H1 (cell line): ENCODE data around the gene TMUB1. TPM values are rescaled to one million over a fixed set of nuclear protein-coding genes. Genes with fewer than 3 reads are reported as not detected.

Experiments used
- BACH1 ChIP-seq: IDR thresholded peaks from 2 replicates; pipeline ENCODE4 v1.6.1; 2012; ENCODE audit warnings: low read length, improper control_type of control experiment
- BRCA1 ChIP-seq: IDR thresholded peaks from 2 replicates; pipeline ENCODE4 v1.6.1; 2012; ENCODE audit warnings: low read depth, low read length, improper control_type of control experiment
- EP300 ChIP-seq, 2 experiments: IDR thresholded peaks; 1 replicate in 1 of 2; 2 replicates in 1 of 2; pipeline ENCODE4 v1.6.1; 2011 to 2012; ENCODE audit warnings: low read depth in 2 of 2, low read length in 2 of 2, mild to moderate bottlenecking in 2 of 2, borderline replicate concordance in 1 of 2, inconsistent platforms in 1 of 2, moderate library complexity in 1 of 2
- FOSL1 ChIP-seq: IDR thresholded peaks from 2 replicates; pipeline ENCODE4 v1.6.1; 2011; ENCODE audit warnings: mild to moderate bottlenecking, low read depth, low read length, moderate library complexity; ENCODE audit not compliant: insufficient read depth
- GTF2F1 ChIP-seq: IDR thresholded peaks from 2 replicates; pipeline ENCODE4 v1.6.1; 2012; ENCODE audit warnings: low read depth, low read length, improper control_type of control experiment, borderline replicate concordance
- KDM1A ChIP-seq: fragments of 200-600, 300-600 bp; sonication (generic); IDR thresholded peaks from 2 replicates; pipeline ENCODE4 v1.7.1; 2016; ENCODE audit warnings: mild to moderate bottlenecking, low read length, borderline replicate concordance
- KDM5A ChIP-seq: fragments of 200-600 bp; IDR thresholded peaks from 2 replicates; pipeline ENCODE4 v1.7.1; 2012; ENCODE audit warnings: mild to moderate bottlenecking, low read length, inconsistent platforms, mixed read lengths
- MAFK ChIP-seq: IDR thresholded peaks from 2 replicates; pipeline ENCODE4 v1.6.1; 2012; ENCODE audit warnings: low read depth, mild to moderate bottlenecking, improper control_type of control experiment, low read length
- POLR2A ChIP-seq, 2 experiments: IDR thresholded peaks; 1 replicate in 1 of 2; 2 replicates in 1 of 2; pipeline ENCODE4 v1.6.1; 2011; ENCODE audit warnings: low read depth in 2 of 2, low read length in 2 of 2, mild to moderate bottlenecking in 2 of 2; ENCODE audit errors: control extremely low read depth in 1 of 2
- RAD21 ChIP-seq, 2 experiments: IDR thresholded peaks in 1 of 2; conservative IDR thresholded peaks in 1 of 2; 2 replicates each; pipeline ENCODE4 v1.6.1; 2011; ENCODE audit warnings: low read depth in 2 of 2, low read length in 2 of 2, improper control_type of control experiment in 1 of 2, inconsistent platforms in 1 of 2, mild to moderate bottlenecking in 1 of 2, moderate library complexity in 1 of 2
- RFX5 ChIP-seq: IDR thresholded peaks from 2 replicates; pipeline ENCODE4 v1.6.1; 2011; ENCODE audit warnings: low read depth, low read length, improper control_type of control experiment, borderline replicate concordance
- SIN3A ChIP-seq, 2 experiments: IDR thresholded peaks in 1 of 2; conservative IDR thresholded peaks in 1 of 2; 2 replicates each; pipeline ENCODE4 v1.6.1; 2011 to 2012; ENCODE audit warnings: low read length in 2 of 2, improper control_type of control experiment in 1 of 2, low read depth in 1 of 2, mild to moderate bottlenecking in 1 of 2
- SIRT6 ChIP-seq: IDR thresholded peaks from one replicate; pipeline ENCODE4 v1.7.1; 2012; ENCODE audit warnings: low read length, inconsistent platforms
- SRF ChIP-seq: IDR thresholded peaks from 2 replicates; pipeline ENCODE4 v1.6.1; 2011; ENCODE audit warnings: mild to moderate bottlenecking, low read depth, low read length, moderate library complexity
- TAF1 ChIP-seq: IDR thresholded peaks from 2 replicates; pipeline ENCODE4 v1.6.1; 2011; ENCODE audit warnings: mild to moderate bottlenecking, low read depth, low read length
- TAF7 ChIP-seq: optimal IDR thresholded peaks from 2 replicates; pipeline ENCODE3; 2011; ENCODE audit warnings: low read depth, mild to moderate bottlenecking, inconsistent platforms, low read length, moderate library complexity, borderline replicate concordance
- TBP ChIP-seq: IDR thresholded peaks from 2 replicates; pipeline ENCODE4 v1.6.1; 2011; ENCODE audit warnings: low read depth, low read length, improper control_type of control experiment
- YY1 ChIP-seq: IDR thresholded peaks from 2 replicates; pipeline ENCODE4 v1.6.1; 2011; ENCODE audit warnings: low read depth, mild to moderate bottlenecking, low read length
- polyA plus RNA-seq, 7 experiments: library from polyadenylated mRNA; depleted of rRNA in 3 of 7; stranded (reverse) in 5 of 7; unstranded in 2 of 7; fragments of >200 nt in 5 of 7; fragments of 200-250 nt in 2 of 7; gene quantifications; 1 replicate in 5 of 7; 2 replicates in 1 of 7; 4 replicates in 1 of 7; pipeline versions ENCODE4 v1.2.1 to v1.2.3, GENCODE V29; 2011 to 2013; ENCODE audit warnings: missing spikeins in 2 of 7, mixed read lengths in 2 of 7
- total RNA-seq: library from RNA; stranded (reverse); fragmentation: NEBNext Ultra II Directional; extraction: Animal tissue kit (Norgen Biotek cat#: 25700); gene quantifications from 2 replicates; pipeline ENCODE4 v1.2.1, GENCODE V29; 2021
- TF ChIP-seq, protein P1 (sequence below): IDR thresholded peaks from 2 replicates; pipeline ENCODE4 v1.6.1; 2012; ENCODE audit warnings: inconsistent platforms
- TF ChIP-seq, protein P2 (sequence below), 3 experiments: IDR thresholded peaks; 1 replicate in 2 of 3; 2 replicates in 1 of 3; pipeline versions ENCODE4 v1.5.1 to v1.6.1; 2011; ENCODE audit warnings: low read length in 3 of 3, mild to moderate bottlenecking in 3 of 3, inconsistent platforms in 2 of 3, low read depth in 1 of 3, moderate library complexity in 1 of 3; ENCODE audit not compliant: insufficient read depth in 1 of 3; ENCODE audit errors: control extremely low read depth in 1 of 3

Gene TMUB1
- total and polyA plus RNA-seq, 2 of the 8 experiments (the other 6 are each of a cell fraction or from before 2014, with no cell fraction given) = 41.4 to 56.2 TPM

DNA sequence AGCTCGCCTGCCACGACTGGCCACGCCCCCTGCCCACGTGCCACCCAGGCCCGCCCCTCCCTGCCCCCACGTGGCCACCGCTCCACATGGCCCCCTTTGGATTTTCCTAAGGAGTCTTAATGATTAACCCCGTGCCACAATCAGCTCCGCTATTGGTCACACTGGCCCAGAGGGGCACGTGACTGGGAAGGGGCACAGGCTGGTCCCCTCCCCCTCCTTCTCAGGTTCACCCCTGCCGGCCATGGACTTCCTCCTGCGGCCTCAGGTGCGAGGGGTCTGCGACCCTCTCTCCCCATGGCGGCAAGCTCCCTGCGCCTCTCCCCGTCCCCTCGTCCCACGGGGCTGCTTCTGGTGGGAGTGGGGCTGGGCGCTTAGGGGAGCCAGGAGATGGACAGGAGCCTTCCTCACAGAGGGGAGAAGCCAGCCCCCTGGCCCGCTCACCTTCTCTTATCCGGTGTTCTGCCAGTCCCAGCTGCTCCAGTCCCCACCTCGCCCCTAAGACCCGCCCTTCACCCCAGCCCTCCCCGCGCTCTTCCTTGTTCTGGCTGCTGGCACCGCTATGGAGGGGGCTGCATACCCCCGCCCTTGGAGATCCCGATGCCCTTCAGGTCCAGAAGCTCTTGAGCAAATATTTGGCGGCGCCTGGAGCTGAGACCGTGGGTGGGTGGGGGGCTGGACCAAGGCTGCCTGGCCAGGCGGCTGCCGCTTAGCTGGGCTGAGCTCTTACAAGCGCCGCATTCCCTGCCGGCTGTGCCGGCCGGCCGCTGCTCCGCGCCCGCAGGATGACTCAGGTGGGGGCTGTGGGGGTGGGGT lies 20.7 kb downstream of the TMUB1 start (continued):
- no peak for TF ChIP-seq BACH1
- TF ChIP-seq TBP = 0 out of 2 replicates have a peak, but pooled peaks have one; percentile 12
- peak in 1 of 2 experiments; percentile 47; a peak in 1 of 4 replicates for TF ChIP-seq SIN3A (conservative IDR thresholded peaks at IDR 0.05 in 1 of 2, IDR thresholded peaks at IDR 0.05 in 1 of 2; ENCODE audit: low read depth in 1 of 2, low read length in 2 of 2)
- TF ChIP-seq POLR2A (IDR thresholded peaks at IDR 0.05; ENCODE audit: control extremely low read depth in 1 of 2, low read depth in 2 of 2, low read length in 2 of 2) = peak in 1 of 2 experiments; percentile 62; a peak in 2 of 3 replicates
- TF ChIP-seq YY1 = peak; percentile 46; the same call in 1 of the 2 replicates
- peak in 1 of 2 experiments; percentile 19; a peak in 1 of 3 replicates for TF ChIP-seq EP300 (IDR thresholded peaks at IDR 0.05; ENCODE audit: borderline replicate concordance in 1 of 2, low read depth in 2 of 2, low read length in 2 of 2)
- TF ChIP-seq FOSL1 = no peak
- no peak for TF ChIP-seq RFX5
- TF ChIP-seq GTF2F1 = no peak; the same call in 1 of the 2 replicates
- TF ChIP-seq BRCA1 = no peak
- peak; percentile 37; the same call in 1 of the 2 replicates for TF ChIP-seq TAF1
- no peak for TF ChIP-seq MAFK
- TF ChIP-seq, protein P1, sequence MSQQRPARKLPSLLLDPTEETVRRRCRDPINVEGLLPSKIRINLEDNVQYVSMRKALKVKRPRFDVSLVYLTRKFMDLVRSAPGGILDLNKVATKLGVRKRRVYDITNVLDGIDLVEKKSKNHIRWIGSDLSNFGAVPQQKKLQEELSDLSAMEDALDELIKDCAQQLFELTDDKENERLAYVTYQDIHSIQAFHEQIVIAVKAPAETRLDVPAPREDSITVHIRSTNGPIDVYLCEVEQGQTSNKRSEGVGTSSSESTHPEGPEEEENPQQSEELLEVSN = peak; percentile 89
- no peak for TF ChIP-seq SRF
- TF ChIP-seq SIRT6 = no peak
- TF ChIP-seq, protein P2, sequence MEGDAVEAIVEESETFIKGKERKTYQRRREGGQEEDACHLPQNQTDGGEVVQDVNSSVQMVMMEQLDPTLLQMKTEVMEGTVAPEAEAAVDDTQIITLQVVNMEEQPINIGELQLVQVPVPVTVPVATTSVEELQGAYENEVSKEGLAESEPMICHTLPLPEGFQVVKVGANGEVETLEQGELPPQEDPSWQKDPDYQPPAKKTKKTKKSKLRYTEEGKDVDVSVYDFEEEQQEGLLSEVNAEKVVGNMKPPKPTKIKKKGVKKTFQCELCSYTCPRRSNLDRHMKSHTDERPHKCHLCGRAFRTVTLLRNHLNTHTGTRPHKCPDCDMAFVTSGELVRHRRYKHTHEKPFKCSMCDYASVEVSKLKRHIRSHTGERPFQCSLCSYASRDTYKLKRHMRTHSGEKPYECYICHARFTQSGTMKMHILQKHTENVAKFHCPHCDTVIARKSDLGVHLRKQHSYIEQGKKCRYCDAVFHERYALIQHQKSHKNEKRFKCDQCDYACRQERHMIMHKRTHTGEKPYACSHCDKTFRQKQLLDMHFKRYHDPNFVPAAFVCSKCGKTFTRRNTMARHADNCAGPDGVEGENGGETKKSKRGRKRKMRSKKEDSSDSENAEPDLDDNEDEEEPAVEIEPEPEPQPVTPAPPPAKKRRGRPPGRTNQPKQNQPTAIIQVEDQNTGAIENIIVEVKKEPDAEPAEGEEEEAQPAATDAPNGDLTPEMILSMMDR (IDR thresholded peaks at IDR 0.05; ENCODE audit: control extremely low read depth in 1 of 3, insufficient read depth in 1 of 3, low read depth in 1 of 3, low read length in 3 of 3) = no peak
- no peak for TF ChIP-seq KDM5A
- TF ChIP-seq TAF7 = no peak
- no peak for TF ChIP-seq RAD21 (IDR thresholded peaks at IDR 0.05 in 1 of 2, conservative IDR thresholded peaks at IDR 0.05 in 1 of 2; ENCODE audit: low read depth in 2 of 2, low read length in 2 of 2)
- TF ChIP-seq KDM1A = no peak
